GM13977 (cell line): ENCODE results near the gene KAT2A.

Experiments
- DNase-seq: peaks from one replicate; pipeline ENCODE4 v3.0.0; 2012; ENCODE audit warnings: low spot score
- CTCF ChIP-seq: IDR thresholded peaks from 2 replicates; pipeline ENCODE4 v1.5.1; 2012; ENCODE audit warnings: mild to moderate bottlenecking, control low read depth; ENCODE audit not compliant: insufficient read depth; ENCODE audit errors: extremely low read depth, missing control alignments
- in situ Hi-C: fragments of 300-500 bp; cut with MboI; formaldehyde crosslinking; loops from one replicate; pipeline ENCODE4 v1.12.0; 2022; ENCODE audit warnings: low sequenced_read_pairs, low pct_unique_long_range_greater_than_20kb, mixed read lengths, inconsistent platforms; ENCODE audit not compliant: unreplicated experiment

KAT2A gene

GRCh38 chr17:42110301-42111264 lies 10.6 kb downstream of the KAT2A start:
- in situ Hi-C loops, result loop anchor here (10.0 to 25.0 kb wide), 2 partner anchors 86 to 373 kb away; partner anchors contain the start of genes HAP1 and NKIRAS2
- TF ChIP-seq CTCF, result no peak
- no peak for DNase-seq

GRCh38 chr17:42109086-42109485 lies 12.1 kb downstream of the KAT2A start:
- TF ChIP-seq CTCF, result no peak
- DNase-seq, result no peak
- in situ Hi-C loops, result loop anchor here (10.0 to 25.0 kb wide), 2 partner anchors 144 to 372 kb away; partner anchors contain the start of genes CNP and HAP1

- in situ Hi-C loops, result loop anchor here (10.0 to 25.0 kb wide), 2 partner anchors 143 to 371 kb away; partner anchors contain the start of genes CNP and HAP1
- peak; percentile 98 for DNase-seq
- TF ChIP-seq CTCF, result no peak
These were observed 13.3 kb downstream of the KAT2A start for GRCh38 chr17:42107597-42108576.

- in situ Hi-C loops, result loop anchor here (10.0 to 25.0 kb wide), 2 partner anchors 142 to 370 kb away; partner anchors contain the start of genes CNP and HAP1
- no peak for DNase-seq
- no peak for TF ChIP-seq CTCF
These were observed 14.0 kb downstream of the KAT2A start for GRCh38 chr17:42107124-42107523.

GRCh38 chr17:42106009-42106408 lies 15.2 kb downstream of the KAT2A start:
- no peak for DNase-seq
- in situ Hi-C loops, result loop anchor here (10.0 to 25.0 kb wide), 2 partner anchors 141 to 369 kb away; partner anchors contain the start of genes CNP and HAP1
- TF ChIP-seq CTCF, result no peak

- in situ Hi-C loops, result loop anchor here (10.0 to 25.0 kb wide), 2 partner anchors 139 to 367 kb away; partner anchors contain the start of genes CNP and HAP1
- no peak for DNase-seq
- no peak for TF ChIP-seq CTCF
These were observed 16.9 kb downstream of the KAT2A start for GRCh38 chr17:42104264-42104663.
